Peyer's patch (tissue), 4 donors: ENCODE results near the gene EFEMP2. TPM values are rescaled to one million over a fixed set of nuclear protein-coding genes. Genes with fewer than 3 reads are reported as not detected.

Source experiments
- DNase-seq, 3 donors: peaks; one replicate each; pipeline ENCODE4 v3.0.0-alpha.2; 2017 to 2019
- H3K27ac ChIP-seq, 4 donors: fragments of 200-600 bp; sonication (generic); one replicate each; pipeline ENCODE4 v1.5.1; 2016 to 2019
- H3K27me3 ChIP-seq, 2 donors: fragments of 200-600 bp; sonication (generic); one replicate each; pipeline ENCODE4 v1.5.1; 2019
- H3K36me3 ChIP-seq, 3 donors: fragments of 200-600 bp; sonication (generic); one replicate each; pipeline ENCODE4 v1.5.1; 2016 to 2019
- H3K4me1 ChIP-seq, 4 donors: fragments of 200-600 bp; sonication (generic); one replicate each; pipeline ENCODE4 v1.5.1; 2016 to 2019
- H3K4me3 ChIP-seq, 4 donors: fragments of 200-600 bp; sonication (generic); 1 replicate in 3 of 4; 2 replicates in 1 of 4; pipeline ENCODE4 v1.5.1; 2016 to 2019; ENCODE audit warnings: mild to moderate bottlenecking in 1 of 4
- H3K9me3 ChIP-seq, 4 donors: fragments of 200-600 bp; sonication (generic); one replicate each; pipeline ENCODE4 v1.5.1; 2016 to 2019; ENCODE audit warnings: mild to moderate bottlenecking in 1 of 4
- CTCF ChIP-seq, 6 experiments: fragments of 450-650 bp in 4 of 6; fragments of 200-600 bp in 2 of 6; sonication (generic) in 1 of 6; IDR thresholded peaks; one replicate each; pipeline ENCODE4 v1.5.1; 2017 to 2019; ENCODE audit warnings: antibody characterized with exemption in 6 of 6, mild to moderate bottlenecking in 3 of 6, moderate library complexity in 1 of 6
- POLR2A ChIP-seq, 2 donors: fragments of 450-650 bp; IDR thresholded peaks; one replicate each; pipeline ENCODE4 v1.5.1; 2017; ENCODE audit warnings: antibody characterized with exemption in 2 of 2, mild to moderate bottlenecking in 2 of 2, moderate library complexity in 2 of 2
- total RNA-seq, 4 donors: library from RNA; depleted of rRNA; stranded (reverse); fragments of >200 nt; gene quantifications; one replicate each; pipeline ENCODE4 v1.1.0, GENCODE V29; 2016

EFEMP2 gene
- total RNA-seq, 4 donors from 2014 or later = 4.4 to 75.1 (median 12.1) TPM

DNA sequence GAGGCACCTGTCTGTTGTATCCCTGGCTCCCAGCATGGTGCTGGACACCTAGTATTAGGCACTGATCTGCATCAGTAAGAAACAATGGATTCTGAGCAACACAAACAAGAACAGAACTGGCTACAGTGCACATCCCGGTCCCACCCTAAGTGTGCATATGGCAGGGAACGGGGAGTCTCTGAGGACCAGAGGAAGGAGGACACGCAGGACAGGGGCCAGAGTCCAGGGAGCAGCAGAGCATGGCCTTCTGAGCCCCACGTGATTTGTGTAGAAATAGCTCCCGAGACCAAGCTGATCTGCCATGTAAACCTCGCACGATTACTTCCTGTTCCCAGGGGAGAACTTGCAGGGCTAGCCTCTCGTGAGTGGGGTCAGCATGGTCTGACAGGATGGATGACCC lies 51.5 kb downstream of the EFEMP2 start:
- Histone ChIP-seq H3K9me3 (no peaks in the 10 kb centered on the region), H3K36me3 (no peaks in the 10 kb centered on the region), H3K27ac (peak overlapping the region in 3 of 4 donors; percentile 38 to 94 (median 88)), H3K4me1 (peaks cover 0 to 35% (median 3%) of the 10 kb centered on the region in 4 donors), H3K27me3 (no peaks in the 10 kb centered on the region), H3K4me3 (no peak overlapping the region)
- DNase-seq = peak in 2 of 3 donors; percentile 83 to 90
- no peak for TF ChIP-seq CTCF (IDR thresholded peaks at IDR 0.05)
- TF ChIP-seq POLR2A (IDR thresholded peaks at IDR 0.05) = peak; percentile 47 to 53

DNA sequence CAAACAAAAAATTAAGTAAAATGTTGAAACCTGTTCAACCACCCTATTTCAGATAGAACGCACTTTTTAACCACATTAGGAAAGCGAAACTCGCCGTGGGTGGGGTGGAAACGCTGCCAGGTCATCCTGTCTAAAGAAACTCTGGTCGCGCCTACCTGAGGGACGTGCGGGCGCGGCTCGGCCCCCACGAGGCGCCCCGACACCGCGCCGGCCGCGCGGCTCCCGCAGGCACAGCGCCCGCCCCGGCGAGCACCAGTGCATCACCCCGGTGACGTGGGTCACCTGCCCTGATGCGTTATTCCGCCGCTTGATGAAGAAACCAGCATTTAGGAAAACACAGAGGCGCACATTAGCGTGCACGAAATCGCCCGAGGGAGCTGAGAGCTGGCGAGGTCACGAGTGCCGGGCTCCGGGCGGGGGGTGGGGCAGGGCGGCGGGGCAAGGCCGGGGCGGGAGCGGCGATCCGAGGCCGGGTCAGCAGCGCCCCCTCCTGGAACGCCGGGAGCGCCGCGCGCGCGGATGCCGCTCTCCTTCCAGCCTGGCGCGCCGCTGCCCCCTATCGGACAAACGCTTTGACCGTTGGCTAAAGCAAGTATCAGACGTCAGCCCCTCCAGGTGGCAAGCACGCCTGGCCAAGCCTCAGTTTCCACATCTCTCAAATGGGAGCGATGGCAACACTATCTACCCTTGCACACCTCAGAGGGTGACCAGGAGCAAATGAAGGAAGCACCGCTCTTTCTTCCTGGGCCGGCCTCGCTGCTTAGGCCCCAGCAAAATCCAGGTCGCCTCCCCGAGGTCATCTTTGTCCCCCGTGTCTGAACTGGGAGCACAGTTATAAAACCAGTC lies 54.5 kb downstream of the EFEMP2 start:
- H3K36me3 ChIP-seq = no peaks in the 10 kb centered on the region
- H3K27ac ChIP-seq = peak overlapping the region; percentile 57 to 90 (median 82)
- H3K4me1 ChIP-seq = peaks cover 0 to 20% (median 2%) of the 10 kb centered on the region in 4 donors
- H3K27me3 ChIP-seq = no peaks in the 10 kb centered on the region
- H3K4me3 ChIP-seq = peak overlapping the region; percentile 41 to 73 (median 66)
- TF ChIP-seq POLR2A (IDR thresholded peaks at IDR 0.05) (no peak), CTCF (IDR thresholded peaks at IDR 0.05) (peak; percentile 97 to 100 (median 99))
- DNase-seq = peak; percentile 95 to 98 (median 98)
- H3K9me3 ChIP-seq = no peaks in the 10 kb centered on the region

- DNase-seq = no peak
- TF ChIP-seq POLR2A (IDR thresholded peaks at IDR 0.05) = no peak
- TF ChIP-seq CTCF (IDR thresholded peaks at IDR 0.05) = no peak
- Histone ChIP-seq H3K27me3 (no peaks in the 10 kb centered on the region), H3K4me1 (peaks cover 0 to 15% (median 2%) of the 10 kb centered on the region in 4 donors), H3K9me3 (no peaks in the 10 kb centered on the region), H3K27ac (peak overlapping the region; percentile 57 to 90 (median 82)), H3K4me3 (peak overlapping the region; percentile 41 to 73 (median 66)), H3K36me3 (no peaks in the 10 kb centered on the region)
These were observed 55.2 kb downstream of the EFEMP2 start for GRCh38 chr11:65817312-65817834.

DNA sequence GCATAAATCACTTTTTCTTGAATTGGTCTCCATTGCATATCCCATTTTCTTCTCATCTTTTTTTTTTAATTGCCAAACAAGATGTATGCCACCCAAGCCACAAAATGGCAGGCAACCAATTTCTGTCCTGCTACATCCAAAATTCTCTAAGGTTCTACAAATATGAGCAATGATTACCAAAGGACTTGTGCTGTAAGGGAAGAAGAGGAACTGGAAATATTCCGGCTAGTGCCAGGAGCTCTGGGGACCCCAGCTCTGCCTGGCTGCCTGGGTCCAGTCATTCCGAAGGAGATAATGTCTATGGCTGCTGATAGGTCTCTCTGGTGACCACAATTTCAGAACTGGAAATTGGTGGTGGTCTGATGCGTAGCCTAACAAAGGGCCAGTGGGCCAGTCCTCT lies 55.9 kb downstream of the EFEMP2 start:
- no peak for DNase-seq
- Histone ChIP-seq H3K9me3 (no peaks in the 10 kb centered on the region), H3K4me3 (peak overlapping the region in 1 of 4 donors; percentile 68), H3K27me3 (no peaks in the 10 kb centered on the region), H3K27ac (peak overlapping the region in 1 of 4 donors; percentile 17), H3K36me3 (no peaks in the 10 kb centered on the region), H3K4me1 (peaks cover 0 to 15% (median 2%) of the 10 kb centered on the region in 4 donors)
- TF ChIP-seq POLR2A (IDR thresholded peaks at IDR 0.05) = no peak
- no peak for TF ChIP-seq CTCF (IDR thresholded peaks at IDR 0.05)

Other genes starting within 250 kb of the EFEMP2 start
- 10 to 100 TPM; 18.0 to 48.7 (median 24.7) TPM for gene SIPA1, start 234.7 kb downstream of the EFEMP2 start, total RNA-seq
- gene RELA, start 209.9 kb downstream of the EFEMP2 start, total RNA-seq = 10 to 100 TPM; 46.6 to 86.9 (median 59.7) TPM
- gene KAT5, start 160.5 kb downstream of the EFEMP2 start, total RNA-seq = 100 to 1,000 TPM in 1 of 4 donors, 10 to 100 TPM in 3; 55.9 to 137 (median 80.3) TPM
- 10 to 100 TPM; 27.2 to 98.2 (median 35.4) TPM for gene RNASEH2C, start 152.0 kb downstream of the EFEMP2 start, total RNA-seq
- 10 to 100 TPM; 14.9 to 35.8 (median 35.0) TPM for gene AP5B1, start 91.8 kb downstream of the EFEMP2 start, total RNA-seq
- gene OVOL1, start 85.7 kb downstream of the EFEMP2 start, total RNA-seq = 10 to 100 TPM; 14.9 to 33.2 (median 29.8) TPM
- 1 to 10 TPM in 3 of 4 donors, not detected in 1; 1.7 to 6.7 (median 6.4) TPM for gene SNX32, start 38.8 kb downstream of the EFEMP2 start, total RNA-seq
- 1,000 to 10,000 TPM in 3 of 4 donors, 100 to 1,000 TPM in 1; 961 to 2,313 (median 1,456) TPM for gene CFL1, start 14.6 kb downstream of the EFEMP2 start, total RNA-seq
- 100 to 1,000 TPM in 1 of 4 donors, 10 to 100 TPM in 3; 68.3 to 101 (median 78.9) TPM for gene MUS81, start 12.4 kb downstream of the EFEMP2 start, total RNA-seq
- gene CTSW, start 7.0 kb upstream of the EFEMP2 start, total RNA-seq = 1 to 10 TPM in 2 of 4 donors, not detected in 2; 1.3 to 1.9 TPM
- 100 to 1,000 TPM; 100 to 173 (median 122) TPM for gene FIBP, start 15.7 kb upstream of the EFEMP2 start, total RNA-seq
- 10 to 100 TPM in 1 of 4 donors, 1 to 10 TPM in 3; 3.5 to 12.4 (median 7.4) TPM for gene CCDC85B, start 17.9 kb upstream of the EFEMP2 start, total RNA-seq
- 1 to 10 TPM in 3 of 4 donors, not detected in 1; 1.5 to 7.4 (median 1.7) TPM for gene FOSL1, start 27.6 kb upstream of the EFEMP2 start, total RNA-seq
- 10 to 100 TPM in 2 of 4 donors, 1 to 10 TPM in 2; 8.3 to 20.6 (median 12.1) TPM for gene C11orf68, start 46.3 kb upstream of the EFEMP2 start, total RNA-seq
- gene DRAP1, start 46.6 kb upstream of the EFEMP2 start, total RNA-seq = 100 to 1,000 TPM in 1 of 4 donors, 10 to 100 TPM in 3; 32.6 to 112 (median 57.5) TPM
- gene TSGA10IP, start 72.7 kb upstream of the EFEMP2 start, total RNA-seq = not detected
- 10 to 100 TPM; 14.4 to 61.9 (median 26.4) TPM for gene SART1, start 88.9 kb upstream of the EFEMP2 start, total RNA-seq
- gene EIF1AD, start 129.4 kb upstream of the EFEMP2 start, total RNA-seq = 10 to 100 TPM; 15.1 to 66.0 (median 23.7) TPM
- 10 to 100 TPM; 25.4 to 42.4 (median 27.7) TPM for gene BANF1, start 129.7 kb upstream of the EFEMP2 start, total RNA-seq
- not detected for gene CST6, start 139.2 kb upstream of the EFEMP2 start, total RNA-seq
- gene CATSPER1, start 153.7 kb upstream of the EFEMP2 start, total RNA-seq = not detected
- gene GAL3ST3, start 176.4 kb upstream of the EFEMP2 start, total RNA-seq = not detected
- gene SF3B2, start 179.6 kb upstream of the EFEMP2 start, total RNA-seq = 100 to 1,000 TPM; 127 to 340 (median 171) TPM
- 10 to 100 TPM; 10.3 to 52.0 (median 22.3) TPM for gene PACS1, start 197.5 kb upstream of the EFEMP2 start, total RNA-seq